Ectodermal cell (in vitro differentiated cells): ENCODE results near the gene CCL23.

Experiments
- H3K27ac ChIP-seq: 2 replicates; pipeline ENCODE4 v1.7.0; 2013; ENCODE audit warnings: mild to moderate bottlenecking, low read depth, low read length; ENCODE audit not compliant: insufficient read depth, poor library complexity, severe bottlenecking
- H3K27me3 ChIP-seq: 2 replicates; pipeline ENCODE4 v1.7.0; 2013; ENCODE audit warnings: mild to moderate bottlenecking, low read length; ENCODE audit not compliant: insufficient read depth, control insufficient read depth, poor library complexity, severe bottlenecking
- H3K36me3 ChIP-seq: one replicate; pipeline ENCODE4 v1.7.0; 2013; ENCODE audit warnings: low read length; ENCODE audit not compliant: control insufficient read depth, insufficient read depth
- H3K4me1 ChIP-seq: one replicate; pipeline ENCODE4 v1.7.0; 2013; ENCODE audit warnings: low read length; ENCODE audit not compliant: control insufficient read depth, insufficient read depth
- H3K4me3 ChIP-seq: 2 replicates; pipeline ENCODE4 v1.7.0; 2013; ENCODE audit warnings: low read depth, low read length, control low read depth; ENCODE audit not compliant: insufficient read depth
- H3K9me3 ChIP-seq: 2 replicates; pipeline ENCODE4 v1.7.0; 2013; ENCODE audit warnings: mild to moderate bottlenecking, low read length, moderate library complexity; ENCODE audit not compliant: control insufficient read depth
- WGBS, 2 experiments: methylation state at CpG; one replicate each; pipeline ENCODE4 v1.1.7; 2013; ENCODE audit warnings: missing lambda C conversion rate in 2 of 2; 5-methylcytosine and 5-hydroxymethylcytosine counted together

The CCL23 gene

GRCh38 chr17:35972535-35972934 is 45.2 kb downstream of the CCL23 start:
- WGBS, 2 experiments = 94 to 95% methylated on average over 6 of the region's 6 CpGs
- H3K27ac ChIP-seq = no peak overlapping the region
- H3K36me3 ChIP-seq = no peaks in the 10 kb centered on the region
- H3K4me1 ChIP-seq = no peaks in the 10 kb centered on the region
- H3K9me3 ChIP-seq = no peaks in the 10 kb centered on the region
- H3K4me3 ChIP-seq = no peak overlapping the region
- no peaks in the 10 kb centered on the region for H3K27me3 ChIP-seq

- no peaks in the 10 kb centered on the region for H3K36me3 ChIP-seq
- H3K27ac ChIP-seq = no peak overlapping the region
- no peaks in the 10 kb centered on the region for H3K9me3 ChIP-seq
- 87 to 100% methylated on average over 1 of the region's 1 CpG for WGBS, 2 experiments
- H3K4me3 ChIP-seq = no peak overlapping the region
- H3K4me1 ChIP-seq = no peaks in the 10 kb centered on the region
- H3K27me3 ChIP-seq = no peaks in the 10 kb centered on the region
These were observed 45.7 kb downstream of the CCL23 start for GRCh38 chr17:35972066-35972465.

- H3K4me3 ChIP-seq = no peak overlapping the region
- no peak overlapping the region for H3K27ac ChIP-seq
- H3K36me3 ChIP-seq = no peaks in the 10 kb centered on the region
- no peaks in the 10 kb centered on the region for H3K27me3 ChIP-seq
- no peaks in the 10 kb centered on the region for H3K4me1 ChIP-seq
- 59 to 62% methylated on average over 8 of the region's 8 CpGs for WGBS, 2 experiments
- H3K9me3 ChIP-seq = no peaks in the 10 kb centered on the region
These were observed 48.0 kb downstream of the CCL23 start for GRCh38 chr17:35969558-35970380.

GRCh38 chr17:35968520-35969054 is 49.2 kb downstream of the CCL23 start:
- Histone ChIP-seq H3K4me3 (no peak overlapping the region), H3K27me3 (no peaks in the 10 kb centered on the region)
- WGBS, 2 experiments = 88 to 89% methylated on average over 10 of the region's 10 CpGs

GRCh38 chr17:35965272-35965671 is 52.5 kb downstream of the CCL23 start:
- 95% methylated on average over 7 of the region's 7 CpGs for WGBS, 2 experiments
- Histone ChIP-seq H3K4me3 (no peak overlapping the region), H3K27me3 (no peaks in the 10 kb centered on the region), H3K9me3 (no peaks in the 10 kb centered on the region), H3K36me3 (no peaks in the 10 kb centered on the region), H3K4me1 (no peaks in the 10 kb centered on the region), H3K27ac (no peak overlapping the region)

More at GRCh38 chr17:35968520-35969054, 49.2 kb downstream of the CCL23 start:
- no peaks in the 10 kb centered on the region for H3K4me1 ChIP-seq
- H3K9me3 ChIP-seq = no peaks in the 10 kb centered on the region
- no peaks in the 10 kb centered on the region for H3K36me3 ChIP-seq
- no peak overlapping the region for H3K27ac ChIP-seq

- Histone ChIP-seq H3K4me1 (no peaks in the 10 kb centered on the region), H3K4me3 (no peak overlapping the region), H3K36me3 (no peaks in the 10 kb centered on the region), H3K27ac (no peak overlapping the region), H3K27me3 (no peaks in the 10 kb centered on the region), H3K9me3 (no peaks in the 10 kb centered on the region)
- 95 to 96% methylated on average over 6 of the region's 6 CpGs for WGBS, 2 experiments
These were observed 54.1 kb downstream of the CCL23 start for GRCh38 chr17:35963663-35964062.
